Glutamatergic neuron (in vitro differentiated cells): ENCODE data around the gene TCEANC2. TPM values are rescaled to one million over a fixed set of nuclear protein-coding genes. Genes with fewer than 3 reads are reported as not detected.

Experiments used
- DNase-seq: peaks from one replicate; pipeline ENCODE4 v3.0.0; 2022
- H3K27ac Mint-ChIP-seq: one replicate; pipeline ENCODE4 v1.8.0; 2020; ENCODE audit warnings: mild to moderate bottlenecking, mixed read lengths, inconsistent platforms; ENCODE audit not compliant: unreplicated experiment
- H3K27me3 Mint-ChIP-seq: one replicate; pipeline ENCODE4 v1.8.0; 2020; ENCODE audit warnings: mild to moderate bottlenecking, moderate library complexity, mixed read lengths, inconsistent platforms; ENCODE audit not compliant: unreplicated experiment
- H3K36me3 Mint-ChIP-seq: one replicate; pipeline ENCODE4 v1.8.0; 2020; ENCODE audit warnings: mild to moderate bottlenecking, mixed read lengths, inconsistent platforms; ENCODE audit not compliant: unreplicated experiment
- H3K4me1 Mint-ChIP-seq: one replicate; pipeline ENCODE4 v1.8.0; 2020; ENCODE audit warnings: mild to moderate bottlenecking, low read depth, mixed read lengths, inconsistent platforms; ENCODE audit not compliant: unreplicated experiment
- H3K4me3 Mint-ChIP-seq: one replicate; pipeline ENCODE4 v1.8.0; 2020; ENCODE audit warnings: mild to moderate bottlenecking, mixed read lengths, inconsistent platforms; ENCODE audit not compliant: unreplicated experiment
- H3K9me3 Mint-ChIP-seq: one replicate; pipeline ENCODE4 v1.8.0; 2020; ENCODE audit warnings: mild to moderate bottlenecking, moderate library complexity, mixed read lengths, inconsistent platforms; ENCODE audit not compliant: unreplicated experiment
- total RNA-seq: library from RNA; stranded (reverse); fragmentation: NEBNext Ultra II Directional; extraction: Animal tissue kit (Norgen Biotek cat#: 25700); gene quantifications from one replicate; pipeline ENCODE4 v1.2.1, GENCODE V29; 2021; ENCODE audit not compliant: unreplicated experiment
- TF ChIP-seq, protein P1 (sequence below): fragments of 200-600 bp; sonication (generic); IDR thresholded peaks from one replicate; pipeline ENCODE4 v1.5.0; 2021; ENCODE audit not compliant: partially characterized antibody, unreplicated experiment

Gene TCEANC2
- total RNA-seq, 1 donor from 2014 or later, result 10.7 TPM

- H3K27me3 Mint-ChIP-seq, result peaks cover 19% of the 10 kb centered on the region
- TF ChIP-seq, protein P1, sequence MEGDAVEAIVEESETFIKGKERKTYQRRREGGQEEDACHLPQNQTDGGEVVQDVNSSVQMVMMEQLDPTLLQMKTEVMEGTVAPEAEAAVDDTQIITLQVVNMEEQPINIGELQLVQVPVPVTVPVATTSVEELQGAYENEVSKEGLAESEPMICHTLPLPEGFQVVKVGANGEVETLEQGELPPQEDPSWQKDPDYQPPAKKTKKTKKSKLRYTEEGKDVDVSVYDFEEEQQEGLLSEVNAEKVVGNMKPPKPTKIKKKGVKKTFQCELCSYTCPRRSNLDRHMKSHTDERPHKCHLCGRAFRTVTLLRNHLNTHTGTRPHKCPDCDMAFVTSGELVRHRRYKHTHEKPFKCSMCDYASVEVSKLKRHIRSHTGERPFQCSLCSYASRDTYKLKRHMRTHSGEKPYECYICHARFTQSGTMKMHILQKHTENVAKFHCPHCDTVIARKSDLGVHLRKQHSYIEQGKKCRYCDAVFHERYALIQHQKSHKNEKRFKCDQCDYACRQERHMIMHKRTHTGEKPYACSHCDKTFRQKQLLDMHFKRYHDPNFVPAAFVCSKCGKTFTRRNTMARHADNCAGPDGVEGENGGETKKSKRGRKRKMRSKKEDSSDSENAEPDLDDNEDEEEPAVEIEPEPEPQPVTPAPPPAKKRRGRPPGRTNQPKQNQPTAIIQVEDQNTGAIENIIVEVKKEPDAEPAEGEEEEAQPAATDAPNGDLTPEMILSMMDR, result no peak
- H3K9me3 Mint-ChIP-seq, result peaks cover 3% of the 10 kb centered on the region
- H3K36me3 Mint-ChIP-seq, result peaks cover 5% of the 10 kb centered on the region
- no peak for DNase-seq
- H3K4me3 Mint-ChIP-seq, result no peak overlapping the region
- H3K4me1 Mint-ChIP-seq, result no peaks in the 10 kb centered on the region
- no peak overlapping the region for H3K27ac Mint-ChIP-seq
These were observed 76.5 kb downstream of the TCEANC2 start for GRCh38 chr1:54129858-54130257.

DNA sequence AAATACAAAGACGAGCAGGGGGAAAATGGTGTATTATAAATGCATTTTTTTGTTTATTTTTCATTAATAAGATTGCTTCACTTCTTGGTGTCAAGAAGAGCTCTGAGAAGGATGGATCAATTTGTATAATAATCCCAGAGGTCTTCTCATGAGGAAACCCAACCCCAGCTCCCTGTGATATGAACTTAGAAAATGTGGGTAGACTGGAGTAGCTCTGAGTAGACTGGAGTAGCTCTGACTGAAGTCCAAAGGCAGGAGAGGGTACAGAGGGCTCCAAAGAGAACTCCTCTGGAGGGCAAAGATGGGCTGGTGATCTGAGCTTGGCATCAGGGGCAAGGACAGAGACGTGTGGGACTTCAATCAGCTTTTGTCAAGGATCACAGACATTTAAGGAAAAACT lies 78.0 kb downstream of the TCEANC2 start:
- peaks cover 19% of the 10 kb centered on the region for H3K27me3 Mint-ChIP-seq
- no peak for DNase-seq
- TF ChIP-seq, protein P1, result no peak

DNA sequence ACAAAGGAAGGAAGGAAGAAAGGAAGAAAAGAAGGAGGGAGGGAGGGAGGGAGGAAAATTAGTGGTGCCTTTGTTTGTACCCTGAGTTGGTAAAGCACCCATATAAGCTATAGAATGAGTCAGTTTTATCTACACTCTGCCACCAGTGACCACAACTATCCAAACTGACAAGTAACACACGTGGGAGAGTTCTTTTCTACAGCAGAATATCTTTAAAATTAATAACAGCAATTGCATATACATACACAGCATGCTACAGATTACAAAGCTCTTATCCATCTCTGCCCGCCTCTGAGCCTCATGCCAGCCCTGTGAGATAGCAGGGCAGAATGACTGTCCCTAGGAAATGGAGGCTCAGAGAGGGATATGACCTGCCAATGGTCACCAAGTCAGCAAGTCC lies 79.1 kb downstream of the TCEANC2 start:
- H3K36me3 Mint-ChIP-seq, result peaks cover 4% of the 10 kb centered on the region
- H3K27ac Mint-ChIP-seq, result no peak overlapping the region
- peaks cover 14% of the 10 kb centered on the region for H3K27me3 Mint-ChIP-seq
- TF ChIP-seq, protein P1, result no peak
- H3K4me3 Mint-ChIP-seq, result no peak overlapping the region
- H3K4me1 Mint-ChIP-seq, result peaks cover 10% of the 10 kb centered on the region
- peaks cover 3% of the 10 kb centered on the region for H3K9me3 Mint-ChIP-seq
- DNase-seq, result no peak

More for the DNA sequence above, 78.0 kb downstream of the TCEANC2 start:
- Mint-ChIP-seq H3K4me3 (no peak overlapping the region), H3K27ac (no peak overlapping the region), H3K9me3 (peaks cover 3% of the 10 kb centered on the region), H3K4me1 (peaks cover 6% of the 10 kb centered on the region), H3K36me3 (peaks cover 5% of the 10 kb centered on the region)

GRCh38 chr1:54134295-54134694 lies 80.9 kb downstream of the TCEANC2 start:
- no peak overlapping the region for H3K4me3 Mint-ChIP-seq
- peaks cover 11% of the 10 kb centered on the region for H3K4me1 Mint-ChIP-seq
- H3K9me3 Mint-ChIP-seq, result no peaks in the 10 kb centered on the region
- peaks cover 4% of the 10 kb centered on the region for H3K27me3 Mint-ChIP-seq
- DNase-seq, result no peak
- H3K27ac Mint-ChIP-seq, result no peak overlapping the region
- TF ChIP-seq, protein P1, result no peak
- no peaks in the 10 kb centered on the region for H3K36me3 Mint-ChIP-seq

- TF ChIP-seq, protein P1, result no peak
These were observed 82.2 kb downstream of the TCEANC2 start for GRCh38 chr1:54135436-54136120.

More at GRCh38 chr1:54135436-54136120, 82.2 kb downstream of the TCEANC2 start:
- Mint-ChIP-seq H3K4me3 (no peak overlapping the region), H3K27me3 (peaks cover 4% of the 10 kb centered on the region), H3K4me1 (peaks cover 11% of the 10 kb centered on the region), H3K27ac (no peak overlapping the region), H3K36me3 (no peaks in the 10 kb centered on the region), H3K9me3 (no peaks in the 10 kb centered on the region)
- no peak for DNase-seq
